ENCODE measurements around the gene ACKR1. TPM values are rescaled to one million over a fixed set of nuclear protein-coding genes. Genes with fewer than 3 reads are reported as not detected.

Gene ACKR1
- polyA plus RNA-seq, 1 of the 3 experiments (the other 2 are of a cell fraction) = 0.02 TPM

DNA sequence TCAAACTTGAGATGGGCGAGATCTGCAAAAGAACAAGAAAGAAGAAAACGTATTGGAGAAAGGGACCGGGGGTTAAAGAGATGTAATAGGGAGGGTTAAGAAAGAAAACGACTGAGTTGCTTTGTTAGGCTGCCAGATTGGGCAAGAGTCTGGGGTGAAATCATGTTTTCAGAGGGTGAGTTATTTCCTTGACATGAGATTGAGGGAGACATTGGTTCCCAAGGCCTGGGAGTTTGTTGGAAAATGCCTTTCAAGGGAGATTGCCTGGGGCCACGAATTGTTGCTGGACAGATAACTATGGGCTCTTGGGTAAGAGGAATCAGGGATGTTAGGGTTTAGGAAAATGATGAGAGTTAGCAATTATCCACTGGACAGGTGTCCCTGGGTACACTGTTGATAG lies 34.0 kb upstream of the ACKR1 start:
- peaks cover 0 to 11% of the 10 kb centered on the region in 2 experiments; a peak in 1 of 4 replicates for H3K4me1 ChIP-seq (ENCODE audit: control insufficient read depth in 1 of 2, insufficient read depth in 2 of 2, low read depth in 1 of 2, low read length in 1 of 2)
- H3K27ac ChIP-seq (ENCODE audit: low read depth in 2 of 2, low read length in 1 of 2) = no peak overlapping the region
- no peaks in the 10 kb centered on the region for H3K9me3 ChIP-seq
- CTCF ChIA-PET = interaction anchor here (1.1 to 20.8 kb wide), 4 partner anchors 9 to 651 kb away, joined by 3 to 660 read pairs (median 8); partner anchors contain the start of gene ACKR1
- TF ChIP-seq, protein P1, sequence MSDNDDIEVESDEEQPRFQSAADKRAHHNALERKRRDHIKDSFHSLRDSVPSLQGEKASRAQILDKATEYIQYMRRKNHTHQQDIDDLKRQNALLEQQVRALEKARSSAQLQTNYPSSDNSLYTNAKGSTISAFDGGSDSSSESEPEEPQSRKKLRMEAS (IDR thresholded peaks at IDR 0.05; ENCODE audit: low read depth) = no peak
- no peaks in the 10 kb centered on the region for H3K36me3 ChIP-seq (replicated peaks in 1 of 2; ENCODE audit: control insufficient read depth in 1 of 2, insufficient read depth in 2 of 2, low read length in 1 of 2)
- no peak overlapping the region for H3K9ac ChIP-seq
- no peak overlapping the region for H3K4me3 ChIP-seq (ENCODE audit: low read depth in 2 of 2, low read length in 1 of 2)
- no peaks in the 10 kb centered on the region for H3K9me2 ChIP-seq
- no peak overlapping the region for H3K4me2 ChIP-seq
- H2AFZ ChIP-seq (ENCODE audit: low read depth) = no peak overlapping the region
- no peak for DNase-seq
- 44% methylated on average over 5 of the region's 5 CpGs for WGBS (ENCODE audit: low lambda C conversion rate)
- H3K27me3 ChIP-seq (ENCODE audit: insufficient read depth) = peaks cover 48% of the 10 kb centered on the region
- POLR2A ChIA-PET = no interaction called here
- no peaks in the 10 kb centered on the region for H3F3A ChIP-seq (replicated peaks; ENCODE audit: insufficient read depth)
- H3K79me2 ChIP-seq (ENCODE audit: insufficient read depth) = no peaks in the 10 kb centered on the region
- no peaks in the 10 kb centered on the region for H4K20me1 ChIP-seq (ENCODE audit: insufficient read depth)

DNA sequence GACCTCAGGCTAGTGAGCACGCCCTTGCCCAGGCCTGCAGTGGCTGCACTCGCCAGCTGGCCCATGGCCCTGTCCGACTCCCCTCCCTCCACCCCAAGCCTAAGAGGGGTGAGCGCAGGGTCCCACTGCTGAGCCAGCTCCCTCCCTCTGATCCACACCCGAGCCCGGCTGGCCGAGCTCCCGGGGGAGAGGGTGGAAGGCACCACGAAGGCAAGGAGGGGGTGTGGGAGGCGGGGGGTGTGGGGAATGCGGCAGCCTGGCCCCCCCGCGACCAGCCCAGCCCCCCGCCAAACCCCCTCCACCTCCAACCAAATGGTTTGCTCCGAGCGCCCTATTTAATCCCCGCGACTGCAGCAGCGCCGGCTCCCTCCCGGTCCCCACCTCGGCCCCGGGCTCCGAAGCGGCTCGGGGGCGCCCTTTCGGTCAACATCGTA lies 33.4 kb upstream of the ACKR1 start, which contains the start of gene CADM3:
Gene CADM3, plus strand, starts transcription at position 362 of the 434 bp plus-strand sequence. CDS start 151 bp downstream, outside the sequence.
- Histone ChIP-seq H3K9ac (no peak within 1 kb of the TSS), H3K27me3 (ENCODE audit: insufficient read depth) (peaks cover 48% of the 10 kb centered on the region), H4K20me1 (ENCODE audit: insufficient read depth) (no peaks in the 10 kb centered on the region), H3K79me2 (ENCODE audit: insufficient read depth) (no peaks in the 10 kb centered on the region), H3K4me1 (ENCODE audit: control insufficient read depth in 1 of 2, insufficient read depth in 2 of 2, low read depth in 1 of 2, low read length in 1 of 2) (peaks cover 0 to 11% of the 10 kb centered on the region in 2 experiments; a peak in 1 of 4 replicates), H3K4me3 (ENCODE audit: low read depth in 2 of 2, low read length in 1 of 2) (peak within 1 kb of the TSS; percentile 35 to 61), H3K36me3 (replicated peaks in 1 of 2; ENCODE audit: control insufficient read depth in 1 of 2, insufficient read depth in 2 of 2, low read length in 1 of 2) (no peaks in the 10 kb centered on the region), H3F3A (replicated peaks; ENCODE audit: insufficient read depth) (no peaks in the 10 kb centered on the region), H3K27ac (ENCODE audit: low read depth in 2 of 2, low read length in 1 of 2) (peak within 1 kb of the TSS in 1 of 2 experiments; percentile 19; a peak in 1 of 4 replicates), H3K9me3 (no peaks in the 10 kb centered on the region), H2AFZ (ENCODE audit: low read depth) (no peak within 1 kb of the TSS), H3K9me2 (no peaks in the 10 kb centered on the region), H3K4me2 (peak within 1 kb of the TSS; percentile 73)
- peak; percentile 91 for DNase-seq
- CTCF ChIA-PET = interaction anchor here (2.3 to 20.8 kb wide), 3 partner anchors 10 to 35 kb away, joined by 7 to 660 read pairs (median 9); partner anchors contain the start of gene ACKR1
- WGBS (ENCODE audit: low lambda C conversion rate) = under 1% methylated on average over 19 of the region's 29 CpGs
- no peak for TF ChIP-seq JUND (IDR thresholded peaks at IDR 0.05)
- TF ChIP-seq GABPA (IDR thresholded peaks at IDR 0.05; ENCODE audit: low read depth) = no peak
- TF ChIP-seq, protein P2, sequence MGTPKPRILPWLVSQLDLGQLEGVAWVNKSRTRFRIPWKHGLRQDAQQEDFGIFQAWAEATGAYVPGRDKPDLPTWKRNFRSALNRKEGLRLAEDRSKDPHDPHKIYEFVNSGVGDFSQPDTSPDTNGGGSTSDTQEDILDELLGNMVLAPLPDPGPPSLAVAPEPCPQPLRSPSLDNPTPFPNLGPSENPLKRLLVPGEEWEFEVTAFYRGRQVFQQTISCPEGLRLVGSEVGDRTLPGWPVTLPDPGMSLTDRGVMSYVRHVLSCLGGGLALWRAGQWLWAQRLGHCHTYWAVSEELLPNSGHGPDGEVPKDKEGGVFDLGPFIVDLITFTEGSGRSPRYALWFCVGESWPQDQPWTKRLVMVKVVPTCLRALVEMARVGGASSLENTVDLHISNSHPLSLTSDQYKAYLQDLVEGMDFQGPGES (IDR thresholded peaks at IDR 0.05; ENCODE audit: low read depth, low read length) = no peak
- TF ChIP-seq, protein P3, sequence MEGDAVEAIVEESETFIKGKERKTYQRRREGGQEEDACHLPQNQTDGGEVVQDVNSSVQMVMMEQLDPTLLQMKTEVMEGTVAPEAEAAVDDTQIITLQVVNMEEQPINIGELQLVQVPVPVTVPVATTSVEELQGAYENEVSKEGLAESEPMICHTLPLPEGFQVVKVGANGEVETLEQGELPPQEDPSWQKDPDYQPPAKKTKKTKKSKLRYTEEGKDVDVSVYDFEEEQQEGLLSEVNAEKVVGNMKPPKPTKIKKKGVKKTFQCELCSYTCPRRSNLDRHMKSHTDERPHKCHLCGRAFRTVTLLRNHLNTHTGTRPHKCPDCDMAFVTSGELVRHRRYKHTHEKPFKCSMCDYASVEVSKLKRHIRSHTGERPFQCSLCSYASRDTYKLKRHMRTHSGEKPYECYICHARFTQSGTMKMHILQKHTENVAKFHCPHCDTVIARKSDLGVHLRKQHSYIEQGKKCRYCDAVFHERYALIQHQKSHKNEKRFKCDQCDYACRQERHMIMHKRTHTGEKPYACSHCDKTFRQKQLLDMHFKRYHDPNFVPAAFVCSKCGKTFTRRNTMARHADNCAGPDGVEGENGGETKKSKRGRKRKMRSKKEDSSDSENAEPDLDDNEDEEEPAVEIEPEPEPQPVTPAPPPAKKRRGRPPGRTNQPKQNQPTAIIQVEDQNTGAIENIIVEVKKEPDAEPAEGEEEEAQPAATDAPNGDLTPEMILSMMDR (IDR thresholded peaks at IDR 0.05) = no peak
- TF ChIP-seq NRF1 (IDR thresholded peaks at IDR 0.05; ENCODE audit: low read depth, low read length) = no peak
- TF ChIP-seq TAF1 (IDR thresholded peaks at IDR 0.05; ENCODE audit: borderline replicate concordance, low read depth, low read length) = no peak
- no peak for TF ChIP-seq NFIC (IDR thresholded peaks at IDR 0.05; ENCODE audit: borderline replicate concordance)
- TF ChIP-seq FOSL2 (IDR thresholded peaks at IDR 0.05; ENCODE audit: borderline replicate concordance, low read depth) = no peak
- no peak for TF ChIP-seq RAD21 (IDR thresholded peaks at IDR 0.05; ENCODE audit: low read length)
- no peak for TF ChIP-seq MXI1 (IDR thresholded peaks at IDR 0.05; ENCODE audit: low read depth, low read length)
- POLR2A ChIA-PET = no interaction called here
